Measurements from ENCODE around the gene MEX3D. TPM values are rescaled to one million over a fixed set of nuclear protein-coding genes. Genes with fewer than 3 reads are reported as not detected.

MEX3D gene
- total RNA-seq, 1 experiment from 2014 or later, result 69.2 TPM

- no peak for TF ChIP-seq SIN3A (IDR thresholded peaks at IDR 0.05; ENCODE audit: low read depth)
These were observed 7.5 kb upstream of the MEX3D start (continued) for GRCh38 chr19:1575323-1576241.

- H4K20me1 ChIP-seq (ENCODE audit: insufficient read depth), result no peaks in the 10 kb centered on the region
- 0 out of 4 replicates have a peak, but pooled peaks cover 0 to 3% of the 10 kb centered on the region in 2 experiments for H3K4me1 ChIP-seq (ENCODE audit: control insufficient read depth in 1 of 2, insufficient read depth in 2 of 2, low read length in 2 of 2)
- H3K9me3 ChIP-seq (ENCODE audit: control insufficient read depth in 1 of 2, insufficient read depth in 1 of 2, low read depth in 1 of 2, low read length in 2 of 2), result no peaks in the 10 kb centered on the region
- DNase-seq (ENCODE audit: low read depth, low spot score) (no peak), ATAC-seq (no peak)
- H3K27ac ChIP-seq (ENCODE audit: low read depth, low read length), result no peak overlapping the region
- TF ChIP-seq SIN3A (IDR thresholded peaks at IDR 0.05; ENCODE audit: low read depth) (no peak), EGR1 (IDR thresholded peaks at IDR 0.05; ENCODE audit: low read depth) (no peak), ELF1 (IDR thresholded peaks at IDR 0.05; ENCODE audit: borderline replicate concordance, low read depth) (no peak), EZH2 (IDR thresholded peaks at IDR 0.05) (no peak), ZNF274 (IDR thresholded peaks at IDR 0.05; ENCODE audit: low read depth, low read length) (no peak), CTCF (IDR thresholded peaks at IDR 0.05 in 2 of 3, conservative IDR thresholded peaks at IDR 0.05 in 1 of 3; ENCODE audit: borderline replicate concordance in 1 of 3, insufficient read depth in 1 of 3, low read depth in 2 of 3, low read length in 2 of 3) (no peak), CEBPB (IDR thresholded peaks at IDR 0.05; ENCODE audit: low read depth) (no peak), POLR2A (IDR thresholded peaks at IDR 0.05; ENCODE audit: borderline replicate concordance, extremely low read depth, insufficient read depth, insufficient read length) (no peak), SRF (IDR thresholded peaks at IDR 0.05; ENCODE audit: low read depth) (no peak), CBX3 (IDR thresholded peaks at IDR 0.05; ENCODE audit: low read depth) (no peak), FOSL1 (IDR thresholded peaks at IDR 0.05; ENCODE audit: low read depth) (no peak)
- TF ChIP-seq, protein P1, sequence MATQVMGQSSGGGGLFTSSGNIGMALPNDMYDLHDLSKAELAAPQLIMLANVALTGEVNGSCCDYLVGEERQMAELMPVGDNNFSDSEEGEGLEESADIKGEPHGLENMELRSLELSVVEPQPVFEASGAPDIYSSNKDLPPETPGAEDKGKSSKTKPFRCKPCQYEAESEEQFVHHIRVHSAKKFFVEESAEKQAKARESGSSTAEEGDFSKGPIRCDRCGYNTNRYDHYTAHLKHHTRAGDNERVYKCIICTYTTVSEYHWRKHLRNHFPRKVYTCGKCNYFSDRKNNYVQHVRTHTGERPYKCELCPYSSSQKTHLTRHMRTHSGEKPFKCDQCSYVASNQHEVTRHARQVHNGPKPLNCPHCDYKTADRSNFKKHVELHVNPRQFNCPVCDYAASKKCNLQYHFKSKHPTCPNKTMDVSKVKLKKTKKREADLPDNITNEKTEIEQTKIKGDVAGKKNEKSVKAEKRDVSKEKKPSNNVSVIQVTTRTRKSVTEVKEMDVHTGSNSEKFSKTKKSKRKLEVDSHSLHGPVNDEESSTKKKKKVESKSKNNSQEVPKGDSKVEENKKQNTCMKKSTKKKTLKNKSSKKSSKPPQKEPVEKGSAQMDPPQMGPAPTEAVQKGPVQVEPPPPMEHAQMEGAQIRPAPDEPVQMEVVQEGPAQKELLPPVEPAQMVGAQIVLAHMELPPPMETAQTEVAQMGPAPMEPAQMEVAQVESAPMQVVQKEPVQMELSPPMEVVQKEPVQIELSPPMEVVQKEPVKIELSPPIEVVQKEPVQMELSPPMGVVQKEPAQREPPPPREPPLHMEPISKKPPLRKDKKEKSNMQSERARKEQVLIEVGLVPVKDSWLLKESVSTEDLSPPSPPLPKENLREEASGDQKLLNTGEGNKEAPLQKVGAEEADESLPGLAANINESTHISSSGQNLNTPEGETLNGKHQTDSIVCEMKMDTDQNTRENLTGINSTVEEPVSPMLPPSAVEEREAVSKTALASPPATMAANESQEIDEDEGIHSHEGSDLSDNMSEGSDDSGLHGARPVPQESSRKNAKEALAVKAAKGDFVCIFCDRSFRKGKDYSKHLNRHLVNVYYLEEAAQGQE (IDR thresholded peaks at IDR 0.05; ENCODE audit: low read depth), result no peak
- TF ChIP-seq, protein P2, sequence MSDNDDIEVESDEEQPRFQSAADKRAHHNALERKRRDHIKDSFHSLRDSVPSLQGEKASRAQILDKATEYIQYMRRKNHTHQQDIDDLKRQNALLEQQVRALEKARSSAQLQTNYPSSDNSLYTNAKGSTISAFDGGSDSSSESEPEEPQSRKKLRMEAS (IDR thresholded peaks at IDR 0.05), result no peak
- TF ChIP-seq, protein P3, sequence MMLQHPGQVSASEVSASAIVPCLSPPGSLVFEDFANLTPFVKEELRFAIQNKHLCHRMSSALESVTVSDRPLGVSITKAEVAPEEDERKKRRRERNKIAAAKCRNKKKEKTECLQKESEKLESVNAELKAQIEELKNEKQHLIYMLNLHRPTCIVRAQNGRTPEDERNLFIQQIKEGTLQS (IDR thresholded peaks at IDR 0.05), result no peak
- TF ChIP-seq, protein P4, sequence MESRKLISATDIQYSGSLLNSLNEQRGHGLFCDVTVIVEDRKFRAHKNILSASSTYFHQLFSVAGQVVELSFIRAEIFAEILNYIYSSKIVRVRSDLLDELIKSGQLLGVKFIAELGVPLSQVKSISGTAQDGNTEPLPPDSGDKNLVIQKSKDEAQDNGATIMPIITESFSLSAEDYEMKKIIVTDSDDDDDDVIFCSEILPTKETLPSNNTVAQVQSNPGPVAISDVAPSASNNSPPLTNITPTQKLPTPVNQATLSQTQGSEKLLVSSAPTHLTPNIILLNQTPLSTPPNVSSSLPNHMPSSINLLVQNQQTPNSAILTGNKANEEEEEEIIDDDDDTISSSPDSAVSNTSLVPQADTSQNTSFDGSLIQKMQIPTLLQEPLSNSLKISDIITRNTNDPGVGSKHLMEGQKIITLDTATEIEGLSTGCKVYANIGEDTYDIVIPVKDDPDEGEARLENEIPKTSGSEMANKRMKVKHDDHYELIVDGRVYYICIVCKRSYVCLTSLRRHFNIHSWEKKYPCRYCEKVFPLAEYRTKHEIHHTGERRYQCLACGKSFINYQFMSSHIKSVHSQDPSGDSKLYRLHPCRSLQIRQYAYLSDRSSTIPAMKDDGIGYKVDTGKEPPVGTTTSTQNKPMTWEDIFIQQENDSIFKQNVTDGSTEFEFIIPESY (IDR thresholded peaks at IDR 0.05; ENCODE audit: extremely low read depth, insufficient replicate concordance, low read length), result no peak
- BruUV-seq (replicated peaks), result TSS peak; percentile 17
- intact Hi-C loops (cut with micrococcal nuclease), result no loop called here
- H2AFZ ChIP-seq (ENCODE audit: low read depth, low read length, poor library complexity, severe bottlenecking), result no peak overlapping the region
- no peak overlapping the region for H3K4me2 ChIP-seq (ENCODE audit: low read length)
- RAD21 ChIA-PET (ENCODE audit: low non-redundant PET in 1 of 2, low total read pairs in 2 of 2, uncharacterized antibody in 2 of 2, unreplicated experiment in 2 of 2), result no interaction called here
- no peak overlapping the region for H3K4me3 ChIP-seq (replicated peaks in 1 of 2; ENCODE audit: low read depth in 1 of 2, low read length in 2 of 2)
- H3K79me2 ChIP-seq (ENCODE audit: insufficient read depth, low read length), result no peaks in the 10 kb centered on the region
- no peaks in the 10 kb centered on the region for H3K9me2 ChIP-seq (ENCODE audit: insufficient read depth)
- CTCF ChIA-PET, result no interaction called here
- H3K27me3 ChIP-seq (ENCODE audit: insufficient read depth, low read length), result no peaks in the 10 kb centered on the region
- POLR2A ChIA-PET, result no interaction called here
- H3K36me3 ChIP-seq (ENCODE audit: control insufficient read depth in 1 of 2, insufficient read depth in 2 of 2, low read length in 2 of 2), result peaks cover 0 to 2% of the 10 kb centered on the region in 2 experiments; a peak in 1 of 4 replicates
- no peak overlapping the region for H3K9ac ChIP-seq (ENCODE audit: low read length)
These were observed 6.4 kb upstream of the MEX3D start for GRCh38 chr19:1574354-1575136.

Measured in HCT116 (cell line).